GM19099 (cell line): ENCODE data around the gene KLHL13.

Source experiments
- POLR2A ChIP-seq: IDR thresholded peaks from 3 replicates; pipeline ENCODE4 v1.6.1; 2011; ENCODE audit warnings: low read depth; ENCODE audit not compliant: insufficient read length; ENCODE audit errors: extremely low read depth

KLHL13 gene

GRCh38 chrX:117973110-117973807, 143.4 kb downstream of the KLHL13 start:
- no peak for TF ChIP-seq POLR2A

- TF ChIP-seq POLR2A = no peak
Observed at GRCh38 chrX:117972711-117973109, 143.9 kb downstream of the KLHL13 start.

GRCh38 chrX:117969782-117970181, 146.8 kb downstream of the KLHL13 start:
- no peak for TF ChIP-seq POLR2A

GRCh38 chrX:117969328-117969727, 147.3 kb downstream of the KLHL13 start:
- TF ChIP-seq POLR2A = no peak

GRCh38 chrX:117959045-117959444, 157.6 kb downstream of the KLHL13 start:
- no peak for TF ChIP-seq POLR2A

- TF ChIP-seq POLR2A = no peak
Observed at GRCh38 chrX:117957128-117957527, 159.5 kb downstream of the KLHL13 start.

- TF ChIP-seq POLR2A = no peak
Observed at GRCh38 chrX:117936118-117936517, 180.5 kb downstream of the KLHL13 start.

- no peak for TF ChIP-seq POLR2A
Observed at GRCh38 chrX:117919755-117920154, 196.9 kb downstream of the KLHL13 start.

- no peak for TF ChIP-seq POLR2A
Observed at GRCh38 chrX:117910216-117910615, 206.4 kb downstream of the KLHL13 start.

- TF ChIP-seq POLR2A = no peak
Observed at GRCh38 chrX:117898226-117898625, 218.4 kb downstream of the KLHL13 start.

- no peak for TF ChIP-seq POLR2A
Observed at GRCh38 chrX:117895418-117895817, 221.2 kb downstream of the KLHL13 start.

- TF ChIP-seq POLR2A = no peak
Observed at GRCh38 chrX:117892469-117892868, 224.1 kb downstream of the KLHL13 start.

- TF ChIP-seq POLR2A = no peak
Observed at GRCh38 chrX:117871796-117872195, 244.8 kb downstream of the KLHL13 start.

GRCh38 chrX:117860517-117860916, 256.1 kb downstream of the KLHL13 start:
- no peak for TF ChIP-seq POLR2A

GRCh38 chrX:117854806-117855205, 261.8 kb downstream of the KLHL13 start:
- TF ChIP-seq POLR2A = no peak

GRCh38 chrX:117851025-117851424, 265.6 kb downstream of the KLHL13 start:
- TF ChIP-seq POLR2A = no peak
